ENCODE measurements around the gene TLL2.

The TLL2 gene

GRCh38 chr10:96463562-96463961 lies 50.2 kb downstream of the TLL2 start:
- no peak for DNase-seq (ENCODE audit: low spot score)

- no peak for DNase-seq (ENCODE audit: low spot score)
Observed at GRCh38 chr10:96462606-96463151, 51.0 kb downstream of the TLL2 start.

GRCh38 chr10:96460316-96460715 lies 53.4 kb downstream of the TLL2 start:
- DNase-seq (ENCODE audit: low spot score): no peak

GRCh38 chr10:96457341-96457740 lies 56.4 kb downstream of the TLL2 start:
- DNase-seq (ENCODE audit: low spot score): no peak

- no peak for DNase-seq (ENCODE audit: low spot score)
Observed at GRCh38 chr10:96456296-96456840, 57.4 kb downstream of the TLL2 start.

GRCh38 chr10:96453856-96454583 lies 59.7 kb downstream of the TLL2 start:
- DNase-seq (ENCODE audit: low spot score): no peak

GRCh38 chr10:96452494-96453153 lies 61.1 kb downstream of the TLL2 start:
- DNase-seq (ENCODE audit: low spot score): no peak

- DNase-seq (ENCODE audit: low spot score): no peak
Observed at GRCh38 chr10:96450529-96451207, 63.1 kb downstream of the TLL2 start.

GRCh38 chr10:96448558-96448957 lies 65.2 kb downstream of the TLL2 start:
- no peak for DNase-seq (ENCODE audit: low spot score)

- no peak for DNase-seq (ENCODE audit: low spot score)
Observed at GRCh38 chr10:96448021-96448457, 65.7 kb downstream of the TLL2 start.

GRCh38 chr10:96446966-96447596 lies 66.6 kb downstream of the TLL2 start:
- no peak for DNase-seq (ENCODE audit: low spot score)

GRCh38 chr10:96441987-96442643 lies 71.6 kb downstream of the TLL2 start:
- DNase-seq (ENCODE audit: low spot score): no peak

GRCh38 chr10:96441322-96441885 lies 72.3 kb downstream of the TLL2 start:
- DNase-seq (ENCODE audit: low spot score): no peak

- no peak for DNase-seq (ENCODE audit: low spot score)
Observed at GRCh38 chr10:96440361-96441292, 73.1 kb downstream of the TLL2 start.

GRCh38 chr10:96439725-96440124 lies 74.0 kb downstream of the TLL2 start:
- no peak for DNase-seq (ENCODE audit: low spot score)

- no peak for DNase-seq (ENCODE audit: low spot score)
Observed at GRCh38 chr10:96436035-96436434, 77.7 kb downstream of the TLL2 start.

- no peak for DNase-seq (ENCODE audit: low spot score)
Observed at GRCh38 chr10:96431211-96431970, 82.3 kb downstream of the TLL2 start.

GRCh38 chr10:96427291-96427690 lies 86.4 kb downstream of the TLL2 start:
- DNase-seq (ENCODE audit: low spot score): no peak

- no peak for DNase-seq (ENCODE audit: low spot score)
Observed at GRCh38 chr10:96422525-96422924, 91.2 kb downstream of the TLL2 start.

Data from AG08396 (cell line).